ENCODE results near the gene SHISA3. TPM values are rescaled to one million over a fixed set of nuclear protein-coding genes. Genes with fewer than 3 reads are reported as not detected.

The SHISA3 gene
- total and polyA plus RNA-seq, 2 of the 8 experiments (the other 6 are each of a cell fraction or from before 2014, with no cell fraction given), result 2.0 to 9.3 TPM

- CTCF ChIA-PET (ENCODE audit: partially characterized antibody), result interaction anchor here (1.2 kb wide), 1 partner anchor 96 kb away, joined by 4 read pairs; no protein-coding TSS in a partner anchor
- 94% methylated on average over 4 of the region's 4 CpGs; no CpG with 5 or more reads in 1 of the 2 experiments for WGBS, 2 experiments (ENCODE audit: extremely low coverage in 1 of 2, insufficient coverage in 1 of 2, insufficient read length in 1 of 2, insufficient replicate concordance in 2 of 2, low coverage in 1 of 2, low lambda C conversion rate in 2 of 2, missing lambda C conversion rate in 1 of 2)
- TF ChIP-seq ASH2L (IDR thresholded peaks at IDR 0.05; ENCODE audit: low read length) (no peak), POLR2AphosphoS5 (IDR thresholded peaks at IDR 0.05; ENCODE audit: low read depth, low read length) (no peak), HDAC2 (IDR thresholded peaks at IDR 0.05; ENCODE audit: borderline replicate concordance in 1 of 2, low read depth in 2 of 2, low read length in 2 of 2) (no peak), POU5F1 (IDR thresholded peaks at IDR 0.05; ENCODE audit: low read depth, low read length) (no peak), SIN3A (conservative IDR thresholded peaks at IDR 0.05 in 1 of 2, IDR thresholded peaks at IDR 0.05 in 1 of 2; ENCODE audit: low read depth in 1 of 2, low read length in 2 of 2) (no peak), ZNF274 (IDR thresholded peaks at IDR 0.05; ENCODE audit: borderline replicate concordance, extremely low read depth, low read length) (no peak), GABPA (IDR thresholded peaks at IDR 0.05; ENCODE audit: borderline replicate concordance, insufficient read depth, low read length) (no peak), JUND (IDR thresholded peaks at IDR 0.05; ENCODE audit: low read length) (no peak), SIX5 (IDR thresholded peaks at IDR 0.05; ENCODE audit: low read depth, low read length) (no peak)
These were observed 19.8 kb upstream of the SHISA3 start for GRCh38 chr4:42377497-42377896.

More at GRCh38 chr4:42377497-42377896, 19.8 kb upstream of the SHISA3 start:
- Histone ChIP-seq H2BK5ac (ENCODE audit: low read depth, low read length) (no peak overlapping the region), H2AFZ (ENCODE audit: low read length) (no peak overlapping the region), H3K56ac (replicated peaks; ENCODE audit: insufficient read length, low read depth, low read length) (no peak overlapping the region), H3K18ac (ENCODE audit: extremely low read depth, low read length) (no peak overlapping the region), H4K5ac (ENCODE audit: insufficient read length, low read depth, low read length) (no peak overlapping the region), H4K20me1 (replicated peaks in 1 of 2; ENCODE audit: control insufficient read depth in 1 of 2, insufficient read depth in 2 of 2, low read length in 2 of 2) (no peaks in the 10 kb centered on the region), H3K4me2 (ENCODE audit: insufficient read depth in 1 of 2, low read depth in 2 of 2, low read length in 2 of 2) (no peak overlapping the region), H3K79me1 (ENCODE audit: low read depth, low read length) (no peaks in the 10 kb centered on the region), H4K91ac (replicated peaks; ENCODE audit: insufficient read length, low read length) (no peak overlapping the region), H3K14ac (ENCODE audit: insufficient read length) (no peak overlapping the region), H2BK15ac (ENCODE audit: low read length) (no peak overlapping the region), H2AK5ac (ENCODE audit: low read depth, low read length) (no peak overlapping the region), H3K4me3 (ENCODE audit: extremely low read depth in 1 of 4, insufficient read depth in 2 of 4, low read depth in 3 of 4, low read length in 4 of 4) (no peak overlapping the region), H4K8ac (ENCODE audit: extremely low read depth, insufficient read depth, low read length) (no peak overlapping the region), H2BK120ac (replicated peaks; ENCODE audit: low read depth, low read length) (no peak overlapping the region), H3K4me1 (replicated peaks in 1 of 4; ENCODE audit: control insufficient read depth in 3 of 4, insufficient read depth in 4 of 4, low read length in 3 of 4) (no peaks in the 10 kb centered on the region), H2BK20ac (ENCODE audit: low read length) (no peak overlapping the region), H3K36me3 (ENCODE audit: control insufficient read depth in 2 of 4, insufficient read depth in 4 of 4, low read length in 3 of 4) (no peaks in the 10 kb centered on the region; a peak in 1 of 8 replicates), H3K27ac (ENCODE audit: low read depth, low read length) (no peak overlapping the region), H3K23me2 (ENCODE audit: low read depth, low read length) (no peaks in the 10 kb centered on the region), H3K79me2 (ENCODE audit: control insufficient read depth in 1 of 2, insufficient read depth in 2 of 2, low read length in 2 of 2) (no peaks in the 10 kb centered on the region), H2BK12ac (ENCODE audit: low read depth, low read length) (no peak overlapping the region), H3K9ac (replicated peaks in 1 of 4; ENCODE audit: extremely low read depth in 1 of 4, low read depth in 3 of 4, low read length in 3 of 4) (no peak overlapping the region), H3K4ac (replicated peaks; ENCODE audit: insufficient read length, low read depth, low read length) (no peak overlapping the region), H3K9me3 (ENCODE audit: insufficient read depth in 2 of 2, low read depth in 1 of 2, low read length in 1 of 2) (no peaks in the 10 kb centered on the region), H3K27me3 (replicated peaks in 1 of 4; ENCODE audit: control insufficient read depth in 3 of 4, extremely low read depth in 1 of 4, insufficient read depth in 3 of 4, low read length in 3 of 4) (0 out of 7 replicates have a peak, but pooled peaks cover 0 to 2% (median 0%) of the 10 kb centered on the region in 4 experiments), H3K23ac (ENCODE audit: insufficient read length) (no peak overlapping the region)
- FAIRE-seq (no peak), DNase-seq (ENCODE audit: low read depth in 1 of 2, low spot score in 2 of 2) (no peak)
- POLR2A ChIA-PET (ENCODE audit: partially characterized antibody), result no interaction called here
